HCT116 (cell line): ENCODE measurements around the gene RFLNA.

Source experiments
- CTCF ChIP-seq, 3 experiments: fragments of 200-600 bp in 1 of 3; sonication (generic) in 1 of 3; IDR thresholded peaks in 2 of 3; conservative IDR thresholded peaks in 1 of 3; 2 replicates each; pipeline ENCODE4 v1.5.1; 2012 to 2017; ENCODE audit warnings: low read depth in 2 of 3, low read length in 2 of 3, antibody characterized with exemption in 1 of 3, borderline replicate concordance in 1 of 3, control low read depth in 1 of 3, mild to moderate bottlenecking in 1 of 3, mixed read lengths in 1 of 3, mixed run types in 1 of 3, moderate library complexity in 1 of 3; ENCODE audit not compliant: insufficient read depth in 1 of 3
- POLR2A ChIP-seq: IDR thresholded peaks from 2 replicates; pipeline ENCODE4 v1.7.0; 2011; ENCODE audit warnings: borderline replicate concordance; ENCODE audit not compliant: insufficient read depth, insufficient read length; ENCODE audit errors: extremely low read depth
- SIN3A ChIP-seq: IDR thresholded peaks from 2 replicates; pipeline ENCODE4 v1.6.1; 2012; ENCODE audit warnings: low read depth
- SRF ChIP-seq: IDR thresholded peaks from 2 replicates; pipeline ENCODE4 v1.6.1; 2012; ENCODE audit warnings: low read depth
- TF ChIP-seq, protein P1 (sequence below): IDR thresholded peaks from 2 replicates; pipeline ENCODE4 v1.6.1; 2012; ENCODE audit warnings: low read depth
- TF ChIP-seq, protein P2 (sequence below): IDR thresholded peaks from 2 replicates; pipeline ENCODE4 v1.6.1; 2012

DNA sequence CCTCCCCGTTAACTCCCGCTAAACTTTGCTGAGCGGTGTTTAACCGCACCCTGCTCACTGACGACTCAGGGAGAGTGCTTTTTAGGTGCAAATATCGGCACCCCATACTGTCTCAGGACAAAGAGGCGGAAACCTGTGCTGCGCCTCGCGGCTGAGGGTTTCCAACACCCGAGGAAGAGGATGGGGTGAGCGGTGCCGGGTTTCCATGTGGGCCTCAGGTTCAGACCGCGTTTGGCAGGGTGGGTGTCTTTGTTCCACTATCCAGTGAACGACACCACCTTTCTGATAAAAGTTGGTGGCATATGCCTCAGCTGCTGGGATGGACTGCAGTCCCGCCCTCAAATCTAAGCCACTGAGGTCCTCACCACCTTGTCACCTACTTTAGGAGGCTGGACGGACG, 3.0 kb downstream of the RFLNA start:
- TF ChIP-seq POLR2A (no peak), CTCF (IDR thresholded peaks at IDR 0.05 in 2 of 3, conservative IDR thresholded peaks at IDR 0.05 in 1 of 3; ENCODE audit: borderline replicate concordance in 1 of 3, insufficient read depth in 1 of 3, low read depth in 2 of 3, low read length in 2 of 3) (no peak), SIN3A (no peak), SRF (no peak)
- TF ChIP-seq, protein P1, sequence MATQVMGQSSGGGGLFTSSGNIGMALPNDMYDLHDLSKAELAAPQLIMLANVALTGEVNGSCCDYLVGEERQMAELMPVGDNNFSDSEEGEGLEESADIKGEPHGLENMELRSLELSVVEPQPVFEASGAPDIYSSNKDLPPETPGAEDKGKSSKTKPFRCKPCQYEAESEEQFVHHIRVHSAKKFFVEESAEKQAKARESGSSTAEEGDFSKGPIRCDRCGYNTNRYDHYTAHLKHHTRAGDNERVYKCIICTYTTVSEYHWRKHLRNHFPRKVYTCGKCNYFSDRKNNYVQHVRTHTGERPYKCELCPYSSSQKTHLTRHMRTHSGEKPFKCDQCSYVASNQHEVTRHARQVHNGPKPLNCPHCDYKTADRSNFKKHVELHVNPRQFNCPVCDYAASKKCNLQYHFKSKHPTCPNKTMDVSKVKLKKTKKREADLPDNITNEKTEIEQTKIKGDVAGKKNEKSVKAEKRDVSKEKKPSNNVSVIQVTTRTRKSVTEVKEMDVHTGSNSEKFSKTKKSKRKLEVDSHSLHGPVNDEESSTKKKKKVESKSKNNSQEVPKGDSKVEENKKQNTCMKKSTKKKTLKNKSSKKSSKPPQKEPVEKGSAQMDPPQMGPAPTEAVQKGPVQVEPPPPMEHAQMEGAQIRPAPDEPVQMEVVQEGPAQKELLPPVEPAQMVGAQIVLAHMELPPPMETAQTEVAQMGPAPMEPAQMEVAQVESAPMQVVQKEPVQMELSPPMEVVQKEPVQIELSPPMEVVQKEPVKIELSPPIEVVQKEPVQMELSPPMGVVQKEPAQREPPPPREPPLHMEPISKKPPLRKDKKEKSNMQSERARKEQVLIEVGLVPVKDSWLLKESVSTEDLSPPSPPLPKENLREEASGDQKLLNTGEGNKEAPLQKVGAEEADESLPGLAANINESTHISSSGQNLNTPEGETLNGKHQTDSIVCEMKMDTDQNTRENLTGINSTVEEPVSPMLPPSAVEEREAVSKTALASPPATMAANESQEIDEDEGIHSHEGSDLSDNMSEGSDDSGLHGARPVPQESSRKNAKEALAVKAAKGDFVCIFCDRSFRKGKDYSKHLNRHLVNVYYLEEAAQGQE = no peak
- TF ChIP-seq, protein P2, sequence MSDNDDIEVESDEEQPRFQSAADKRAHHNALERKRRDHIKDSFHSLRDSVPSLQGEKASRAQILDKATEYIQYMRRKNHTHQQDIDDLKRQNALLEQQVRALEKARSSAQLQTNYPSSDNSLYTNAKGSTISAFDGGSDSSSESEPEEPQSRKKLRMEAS = no peak
